ENCODE results near the gene CAPZA1.
"Not testable (repeated sequence)": the region's sequence is repeated elsewhere in the genome, so short reads cannot be mapped to it uniquely, and the experiment has no call there.

CAPZA1 gene

DNA sequence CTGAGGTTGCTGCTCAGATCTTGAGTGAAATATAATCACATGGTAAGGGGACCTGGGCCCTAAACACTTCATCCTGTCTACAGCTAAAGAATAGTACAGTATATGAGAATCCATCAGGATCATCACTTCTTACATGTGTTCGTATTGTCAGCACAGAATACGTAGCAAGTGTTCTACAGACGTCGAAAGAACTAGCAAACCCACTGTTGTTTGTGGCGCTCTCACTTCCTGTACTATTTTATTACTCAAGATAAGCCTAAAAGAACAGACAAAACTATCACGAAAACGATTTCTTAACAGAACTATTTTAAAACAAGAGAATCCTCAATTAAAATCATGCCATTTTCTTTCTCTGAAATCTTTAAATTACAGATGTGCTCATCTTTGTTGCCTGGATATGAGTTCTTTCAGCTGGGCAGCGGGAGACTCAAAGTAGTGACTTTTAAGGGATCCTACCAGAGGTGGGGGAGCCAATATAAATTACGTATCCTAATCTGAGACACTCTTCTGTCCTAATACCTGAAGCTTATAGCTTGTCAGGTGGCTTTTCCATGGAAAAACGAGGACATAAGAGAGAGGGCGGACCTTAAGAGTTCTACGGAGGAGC is 1.4 kb upstream of the CAPZA1 start:
- peaks cover 19% of the 10 kb centered on the region for H3K4me1 Mint-ChIP-seq
- peak in 1 of 2 donors; percentile 25 for DNase-seq (ENCODE audit: low spot score in 2 of 2)
- no peaks in the 10 kb centered on the region for H3K27me3 Mint-ChIP-seq
- peaks cover 2% of the 10 kb centered on the region for H3K36me3 Mint-ChIP-seq
- H3K9me3 Mint-ChIP-seq = no peaks in the 10 kb centered on the region
- H3K27ac Mint-ChIP-seq = peak overlapping the region; percentile 98
- H3K4me3 Mint-ChIP-seq = peak overlapping the region; percentile 99
- ATAC-seq (ENCODE audit: low read depth) = peak; percentile 13

DNA sequence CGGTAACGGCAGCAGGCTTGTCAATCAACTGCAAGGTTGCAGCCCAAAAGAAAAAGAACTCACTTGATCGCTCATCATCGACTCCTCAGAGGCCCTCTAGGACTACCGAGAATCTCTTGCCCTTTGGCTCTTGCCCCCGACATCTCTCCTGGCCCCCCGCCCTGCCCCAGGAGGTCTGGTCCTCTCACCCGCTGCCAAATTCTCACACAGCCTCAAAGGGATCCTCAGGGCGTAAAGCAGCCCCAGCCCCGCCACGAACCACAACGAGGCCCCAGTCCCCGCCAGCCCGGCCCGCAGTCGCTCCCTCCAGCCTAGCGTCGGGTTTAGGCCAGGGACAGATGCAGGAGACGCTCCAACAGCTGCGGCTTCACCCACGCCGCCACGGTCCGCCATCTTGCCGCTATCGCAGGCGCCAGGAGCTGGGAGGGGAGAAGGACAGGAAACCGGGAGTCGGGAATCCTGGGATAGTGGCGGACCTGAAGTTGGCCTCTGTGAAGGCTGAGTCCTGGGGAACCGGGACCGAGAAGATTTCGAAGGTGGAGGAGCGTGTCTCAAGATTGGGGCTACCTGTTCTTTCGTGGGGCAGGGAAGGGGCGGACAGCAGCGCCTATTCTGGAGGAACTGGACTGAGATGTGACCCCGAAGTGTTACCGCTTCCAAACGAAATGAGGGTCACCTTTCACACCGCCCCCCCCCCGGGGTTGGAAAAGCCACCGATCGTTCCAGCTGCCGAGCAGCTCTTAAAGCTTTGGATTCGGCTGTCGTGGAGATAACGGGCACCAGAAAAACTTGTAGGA is 713 bp upstream of the CAPZA1 start, which contains the start of gene ST7L:
TSS of gene ST7L (minus strand) at position 421 of the 797 bp plus-strand sequence. CDS start at position 393, 28 bp downstream.
- no peaks in the 10 kb centered on the region for H3K27me3 Mint-ChIP-seq
- no peaks in the 10 kb centered on the region for H3K9me3 Mint-ChIP-seq
- DNase-seq (ENCODE audit: low spot score in 2 of 2) = peak; percentile 61 to 72
- H3K36me3 Mint-ChIP-seq = peaks cover 2% of the 10 kb centered on the region
- H3K4me3 Mint-ChIP-seq = peak within 1 kb of the TSS; percentile 99
- ATAC-seq (ENCODE audit: low read depth) = peak; percentile 34
- H3K27ac Mint-ChIP-seq = peak within 1 kb of the TSS; percentile 98
- H3K4me1 Mint-ChIP-seq = peaks cover 20% of the 10 kb centered on the region

DNA sequence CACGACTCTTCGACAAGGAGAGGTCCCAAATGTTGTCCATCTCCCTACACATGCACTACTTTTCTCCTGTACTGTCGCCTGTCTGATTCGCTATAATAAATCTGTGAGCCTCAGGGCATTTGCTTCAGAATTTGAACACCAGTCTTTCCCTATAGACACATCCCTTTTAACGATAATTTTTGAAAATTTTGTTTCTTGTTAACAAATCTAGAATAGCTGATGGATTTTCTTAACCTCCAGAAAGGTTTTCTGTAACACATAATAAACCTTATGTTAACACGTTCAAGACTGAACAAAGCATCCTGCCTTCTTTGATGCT is 704 bp downstream of the CAPZA1 start:
- H3K4me1 Mint-ChIP-seq = peaks cover 27% of the 10 kb centered on the region
- H3K9me3 Mint-ChIP-seq = no peaks in the 10 kb centered on the region
- H3K27ac Mint-ChIP-seq = peak overlapping the region; percentile 98
- no peak for ATAC-seq (ENCODE audit: low read depth)
- peak overlapping the region; percentile 99 for H3K4me3 Mint-ChIP-seq
- H3K27me3 Mint-ChIP-seq = no peaks in the 10 kb centered on the region
- no peak for DNase-seq (ENCODE audit: low spot score in 2 of 2)
- peaks cover 4% of the 10 kb centered on the region for H3K36me3 Mint-ChIP-seq

DNA sequence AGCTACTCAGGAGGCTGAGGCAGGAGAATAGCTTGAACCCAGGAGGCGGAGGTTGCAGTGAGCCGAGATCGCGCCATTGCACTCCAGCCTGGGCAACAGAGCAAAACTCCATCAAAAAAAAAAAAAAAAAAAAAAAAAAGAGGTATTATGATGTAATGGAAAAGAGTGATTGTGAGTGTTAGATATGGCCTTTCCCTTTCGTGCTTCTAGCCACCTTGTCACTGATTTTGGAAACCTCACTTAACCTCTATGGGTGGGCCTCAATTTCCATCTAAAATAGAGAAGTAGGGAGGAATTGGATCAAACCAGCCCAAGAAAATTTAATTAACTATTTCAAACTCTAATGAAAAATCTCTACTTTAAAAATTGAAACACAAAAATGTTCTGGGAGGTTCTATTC is 4.9 kb downstream of the CAPZA1 start:
- H3K4me1 Mint-ChIP-seq = peaks cover 48% of the 10 kb centered on the region
- DNase-seq (ENCODE audit: low spot score in 2 of 2); H3K4me3 Mint-ChIP-seq; H3K27me3 Mint-ChIP-seq; H3K9me3 Mint-ChIP-seq; ATAC-seq (ENCODE audit: low read depth): not testable (repeated sequence)
- H3K36me3 Mint-ChIP-seq = peaks cover 19% of the 10 kb centered on the region
- H3K27ac Mint-ChIP-seq = peak overlapping the region; percentile 67

DNA sequence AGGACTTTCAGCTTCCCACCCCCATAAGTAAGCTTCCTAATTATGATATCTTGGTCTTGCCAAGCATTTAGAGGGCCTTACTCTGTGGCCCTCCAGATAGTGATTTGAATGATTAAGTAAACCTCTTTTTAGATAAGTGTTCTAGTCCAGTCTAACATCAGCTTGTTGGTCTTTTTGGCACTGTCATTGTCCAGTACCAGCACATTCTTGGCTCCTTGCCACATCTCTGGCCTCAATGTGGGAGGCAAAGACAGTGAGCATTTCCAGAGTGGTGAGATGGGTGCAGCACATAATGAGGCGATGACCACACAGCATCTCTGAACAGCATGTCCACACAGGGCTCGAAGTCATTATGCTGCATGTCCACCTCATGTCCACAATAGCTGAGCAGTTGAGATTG is 6.1 kb downstream of the CAPZA1 start:
- DNase-seq (ENCODE audit: low spot score in 2 of 2) = no peak
- H3K4me3 Mint-ChIP-seq = no peak overlapping the region
- peaks cover 20% of the 10 kb centered on the region for H3K36me3 Mint-ChIP-seq

DNA sequence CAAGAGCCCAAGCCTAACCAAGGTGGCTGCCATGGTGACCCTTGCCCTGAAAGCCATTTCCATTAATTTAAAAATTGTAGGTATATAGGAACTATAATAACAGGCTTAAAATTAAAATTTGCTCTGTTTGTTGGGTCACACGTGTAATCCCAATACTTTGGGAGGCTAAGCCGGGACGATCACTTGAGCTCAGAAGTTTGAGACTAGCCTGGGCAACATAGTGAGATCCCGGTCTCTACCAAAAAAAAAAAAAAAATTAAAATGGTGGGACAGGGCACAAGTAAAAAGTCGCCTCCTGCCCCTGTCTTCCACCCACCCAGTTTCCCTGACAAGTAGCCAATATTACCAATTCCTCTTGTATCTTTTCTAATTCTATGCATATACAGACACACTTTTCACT is 6.6 kb downstream of the CAPZA1 start:
- Mint-ChIP-seq H3K4me3 (no peak overlapping the region), H3K36me3 (peaks cover 25% of the 10 kb centered on the region), H3K27ac (peak overlapping the region; percentile 79)

More for the DNA sequence above, 6.1 kb downstream of the CAPZA1 start:
- Mint-ChIP-seq H3K27me3 (no peaks in the 10 kb centered on the region), H3K4me1 (peaks cover 49% of the 10 kb centered on the region), H3K27ac (peak overlapping the region; percentile 67), H3K9me3 (no peaks in the 10 kb centered on the region)
- no peak for ATAC-seq (ENCODE audit: low read depth)

DNA sequence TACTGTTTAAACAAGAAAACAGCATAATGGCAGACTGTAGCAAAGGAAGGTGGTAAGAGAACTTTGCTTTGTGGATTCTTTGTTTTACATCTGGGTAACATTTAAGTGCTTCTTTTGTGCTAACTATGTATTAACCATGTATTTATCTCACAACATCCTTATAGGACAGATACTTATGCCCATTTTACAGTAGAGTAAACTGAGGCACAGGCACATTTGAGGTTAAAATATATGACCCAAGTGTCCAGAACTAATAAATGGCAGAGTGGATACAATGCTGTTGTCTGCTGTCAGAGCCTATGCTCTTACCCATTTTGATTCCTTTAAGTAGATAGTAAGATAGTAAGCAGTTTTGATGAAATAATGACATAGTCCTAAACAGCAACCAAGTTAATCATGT is 7.3 kb downstream of the CAPZA1 start:
- ATAC-seq (ENCODE audit: low read depth) (no peak), DNase-seq (ENCODE audit: low spot score in 2 of 2) (no peak)
- peak overlapping the region; percentile 79 for H3K27ac Mint-ChIP-seq
- H3K36me3 Mint-ChIP-seq = peaks cover 28% of the 10 kb centered on the region
- peaks cover 51% of the 10 kb centered on the region for H3K4me1 Mint-ChIP-seq
- H3K9me3 Mint-ChIP-seq = no peaks in the 10 kb centered on the region
- no peaks in the 10 kb centered on the region for H3K27me3 Mint-ChIP-seq
- no peak overlapping the region for H3K4me3 Mint-ChIP-seq

More for the DNA sequence above, 6.6 kb downstream of the CAPZA1 start:
- ATAC-seq (ENCODE audit: low read depth) (no peak), DNase-seq (ENCODE audit: low spot score in 2 of 2) (no peak)
- Mint-ChIP-seq H3K4me1 (peaks cover 51% of the 10 kb centered on the region), H3K27me3 (no peaks in the 10 kb centered on the region), H3K9me3 (no peaks in the 10 kb centered on the region)

DNA sequence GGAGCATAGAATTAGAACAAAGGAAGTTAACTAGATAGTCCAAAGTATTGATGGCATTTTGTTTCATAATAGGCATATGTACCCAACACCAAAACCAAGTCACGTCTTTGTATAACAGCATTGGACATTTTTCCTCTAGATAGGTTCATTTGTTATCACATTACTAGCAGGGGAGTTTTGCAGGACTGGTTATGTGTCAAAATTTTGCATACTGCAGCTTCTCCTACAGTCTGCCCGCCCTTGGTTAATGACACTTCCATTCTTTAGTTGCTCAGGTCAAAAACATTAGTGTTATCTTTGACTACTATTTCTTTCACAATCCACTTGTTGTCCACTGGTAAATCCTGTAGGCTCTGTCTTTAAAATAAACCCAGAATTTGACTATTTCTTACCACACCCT is 8.9 kb downstream of the CAPZA1 start:
- H3K36me3 Mint-ChIP-seq = peaks cover 37% of the 10 kb centered on the region
- no peaks in the 10 kb centered on the region for H3K9me3 Mint-ChIP-seq
- H3K27me3 Mint-ChIP-seq = no peaks in the 10 kb centered on the region
- peak overlapping the region; percentile 68 for H3K27ac Mint-ChIP-seq
- H3K4me1 Mint-ChIP-seq = peaks cover 56% of the 10 kb centered on the region
- ATAC-seq (ENCODE audit: low read depth) (peak; percentile 75), DNase-seq (ENCODE audit: low spot score in 2 of 2) (no peak)
- no peak overlapping the region for H3K4me3 Mint-ChIP-seq

DNA sequence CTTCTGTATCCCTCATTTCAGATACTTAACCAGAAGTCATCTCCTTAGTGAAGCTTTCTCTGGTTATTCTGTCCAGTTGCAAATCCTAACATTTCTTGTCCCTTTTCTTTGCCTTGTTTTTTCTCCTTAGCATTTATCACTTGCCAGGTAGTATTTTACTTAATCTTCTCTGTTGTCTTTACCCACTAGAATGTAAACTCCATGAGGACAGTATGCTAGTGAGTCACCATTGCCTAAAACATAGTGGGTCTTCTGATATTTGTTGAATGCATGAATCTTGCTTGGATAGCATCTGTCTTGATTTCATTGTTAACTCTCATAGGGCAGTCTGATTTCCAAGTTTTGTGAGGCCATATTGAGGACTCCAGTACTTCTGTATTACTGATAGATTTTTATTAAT is 9.6 kb downstream of the CAPZA1 start:
- peak overlapping the region; percentile 33 for H3K27ac Mint-ChIP-seq
- DNase-seq (ENCODE audit: low spot score in 2 of 2) (no peak), ATAC-seq (ENCODE audit: low read depth) (no peak)
- peaks cover 37% of the 10 kb centered on the region for H3K36me3 Mint-ChIP-seq
- peaks cover 63% of the 10 kb centered on the region for H3K4me1 Mint-ChIP-seq
- no peaks in the 10 kb centered on the region for H3K9me3 Mint-ChIP-seq
- H3K27me3 Mint-ChIP-seq = no peaks in the 10 kb centered on the region
- H3K4me3 Mint-ChIP-seq = peak overlapping the region; percentile 0

DNA sequence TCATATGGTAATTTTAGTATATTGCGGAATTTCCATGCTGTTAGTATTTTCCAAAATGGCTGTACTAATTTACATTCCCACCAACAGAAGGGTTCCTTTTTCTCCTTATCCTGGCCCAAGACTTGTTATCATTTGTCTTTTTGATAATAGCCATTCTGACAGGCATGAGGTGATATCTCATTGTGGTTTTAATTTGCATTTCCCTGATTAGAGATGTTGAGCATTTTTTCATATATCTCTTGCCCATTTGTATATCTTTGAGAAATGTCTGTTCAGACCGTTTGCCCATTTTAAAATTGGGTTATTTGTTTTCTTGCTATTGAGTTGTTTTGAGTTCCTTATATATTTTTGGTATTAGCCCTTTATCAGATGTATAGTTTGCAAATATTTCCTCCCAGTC is 14.0 kb downstream of the CAPZA1 start:
- Mint-ChIP-seq H3K36me3 (peaks cover 30% of the 10 kb centered on the region), H3K4me1 (peaks cover 58% of the 10 kb centered on the region), H3K27ac (peak overlapping the region; percentile 46), H3K9me3 (no peaks in the 10 kb centered on the region), H3K4me3 (no peak overlapping the region), H3K27me3 (no peaks in the 10 kb centered on the region)
- DNase-seq (ENCODE audit: low spot score in 2 of 2) (no peak), ATAC-seq (ENCODE audit: low read depth) (no peak)

DNA sequence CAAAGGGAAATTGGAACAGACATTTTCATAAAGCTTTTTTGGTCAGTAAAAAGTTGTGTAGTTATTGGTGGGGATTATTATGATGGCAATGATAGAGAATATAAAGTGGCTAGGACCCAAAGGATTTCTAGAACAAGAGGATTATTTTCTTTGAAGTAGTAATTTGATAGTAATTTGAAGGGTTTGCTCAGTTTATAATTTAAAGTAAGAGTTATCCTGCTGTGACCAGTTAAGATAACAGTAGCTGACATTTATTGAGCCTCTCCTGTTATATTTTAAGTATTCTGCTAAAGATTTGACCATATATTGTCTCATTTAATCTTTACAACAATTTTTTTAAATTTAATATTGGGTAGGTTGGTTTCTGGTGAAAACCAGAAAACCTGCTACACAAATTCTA is 14.7 kb downstream of the CAPZA1 start:
- peak overlapping the region; percentile 46 for H3K27ac Mint-ChIP-seq
- H3K36me3 Mint-ChIP-seq = peaks cover 25% of the 10 kb centered on the region
- ATAC-seq (ENCODE audit: low read depth) = no peak
- no peaks in the 10 kb centered on the region for H3K27me3 Mint-ChIP-seq
- DNase-seq (ENCODE audit: low spot score in 2 of 2) = no peak
- no peaks in the 10 kb centered on the region for H3K9me3 Mint-ChIP-seq
- H3K4me3 Mint-ChIP-seq = no peak overlapping the region
- H3K4me1 Mint-ChIP-seq = peaks cover 51% of the 10 kb centered on the region

DNA sequence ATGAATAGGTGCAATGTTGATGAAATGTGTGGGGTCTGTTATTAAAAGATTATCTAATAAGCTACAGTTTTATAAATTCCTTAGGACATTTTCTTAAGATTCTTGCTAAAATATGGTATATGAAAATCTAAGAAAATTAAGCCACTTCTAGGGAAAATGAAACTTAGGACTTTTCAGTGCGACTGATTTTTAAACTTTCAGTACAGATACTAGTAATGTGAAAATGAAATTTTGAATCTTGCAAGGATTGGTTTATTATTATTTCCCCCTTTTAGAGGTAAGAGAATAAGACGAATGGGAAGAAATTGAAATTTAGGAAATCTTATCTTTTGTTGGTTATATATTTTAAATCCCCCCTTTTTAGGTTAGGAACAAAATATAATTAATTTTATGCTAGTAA is 16.4 kb downstream of the CAPZA1 start:
- Mint-ChIP-seq H3K27ac (peak overlapping the region; percentile 86), H3K9me3 (no peaks in the 10 kb centered on the region), H3K36me3 (peaks cover 20% of the 10 kb centered on the region), H3K4me1 (peaks cover 41% of the 10 kb centered on the region), H3K4me3 (no peak overlapping the region), H3K27me3 (no peaks in the 10 kb centered on the region)
- ATAC-seq (ENCODE audit: low read depth) (no peak), DNase-seq (ENCODE audit: low spot score in 2 of 2) (no peak)

DNA sequence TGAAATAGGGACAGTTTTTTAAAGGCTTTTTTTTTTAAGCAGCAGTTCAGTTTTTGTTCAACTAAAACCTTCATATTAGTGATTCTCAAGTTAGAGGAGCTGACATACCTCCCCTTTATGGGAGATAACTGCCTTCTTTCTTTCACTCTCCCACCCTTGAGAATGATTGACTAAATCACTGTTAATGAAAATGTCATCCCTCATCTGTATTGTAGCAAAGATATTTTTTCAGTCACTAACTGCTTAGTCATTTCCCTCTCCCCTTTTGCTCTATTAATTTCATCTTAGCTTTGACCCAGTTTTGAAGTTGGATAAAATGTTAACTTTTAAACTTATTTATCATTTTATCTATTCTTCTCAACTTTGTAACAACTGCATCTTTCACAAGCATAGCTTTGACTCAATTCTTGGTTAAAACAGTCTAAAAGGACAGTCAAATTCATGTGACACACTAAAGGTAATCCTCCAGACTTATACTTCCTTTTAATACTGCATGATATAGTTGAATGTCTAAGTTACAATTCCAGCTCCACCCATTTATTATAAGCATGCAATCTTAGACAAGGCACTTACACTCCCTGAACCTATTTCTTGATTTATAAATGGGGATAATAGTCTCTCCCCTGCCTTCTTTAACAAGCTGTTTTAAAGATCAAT is 17.1 kb downstream of the CAPZA1 start:
- H3K27me3 Mint-ChIP-seq = no peaks in the 10 kb centered on the region
- ATAC-seq (ENCODE audit: low read depth) = no peak
- H3K4me3 Mint-ChIP-seq = peak overlapping the region; percentile 46
- DNase-seq (ENCODE audit: low spot score in 2 of 2) = no peak
- peak overlapping the region; percentile 86 for H3K27ac Mint-ChIP-seq
- H3K36me3 Mint-ChIP-seq = peaks cover 15% of the 10 kb centered on the region
- H3K9me3 Mint-ChIP-seq = no peaks in the 10 kb centered on the region
- H3K4me1 Mint-ChIP-seq = peaks cover 39% of the 10 kb centered on the region

Measured in memory B cell (primary cell).